VCaP (cell line): ENCODE results near the gene MAP1A.
"Not testable (repeated sequence)": the region's sequence is repeated elsewhere in the genome, so short reads cannot be mapped to it uniquely, and the experiment has no call there.

Source experiments
- H3K27ac ChIP-seq: fragments of 450-650 bp; 2 replicates; pipeline ENCODE4 v1.5.1; 2017
- TF ChIP-seq, protein P1 (sequence below): fragments of 450-650 bp; conservative IDR thresholded peaks from 2 replicates; pipeline ENCODE4 v1.5.1; 2017; ENCODE audit warnings: mild to moderate bottlenecking, moderate library complexity

The MAP1A gene

DNA sequence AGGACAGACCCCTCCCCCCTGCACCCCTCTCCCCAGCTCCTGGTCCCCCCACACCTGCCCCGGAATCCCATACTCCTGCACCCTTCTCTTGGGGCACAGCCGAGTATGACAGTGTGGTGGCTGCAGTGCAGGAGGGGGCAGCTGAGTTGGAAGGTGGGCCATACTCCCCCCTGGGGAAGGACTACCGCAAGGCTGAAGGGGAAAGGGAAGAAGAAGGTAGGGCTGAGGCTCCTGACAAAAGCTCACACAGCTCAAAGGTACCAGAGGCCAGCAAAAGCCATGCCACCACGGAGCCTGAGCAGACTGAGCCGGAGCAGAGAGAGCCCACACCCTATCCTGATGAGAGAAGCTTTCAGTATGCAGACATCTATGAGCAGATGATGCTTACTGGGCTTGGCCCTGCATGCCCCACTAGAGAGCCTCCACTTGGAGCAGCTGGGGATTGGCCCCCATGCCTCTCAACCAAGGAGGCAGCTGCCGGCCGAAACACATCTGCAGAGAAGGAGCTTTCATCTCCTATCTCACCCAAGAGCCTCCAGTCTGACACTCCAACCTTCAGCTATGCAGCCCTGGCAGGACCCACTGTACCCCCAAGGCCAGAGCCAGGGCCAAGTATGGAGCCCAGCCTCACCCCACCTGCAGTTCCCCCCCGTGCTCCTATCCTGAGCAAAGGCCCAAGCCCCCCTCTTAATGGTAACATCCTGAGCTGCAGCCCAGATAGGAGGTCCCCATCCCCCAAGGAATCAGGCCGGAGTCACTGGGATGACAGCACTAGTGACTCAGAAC lies 9.8 kb downstream of the MAP1A start:
- H3K27ac ChIP-seq, result no peak overlapping the region
- TF ChIP-seq, protein P1, sequence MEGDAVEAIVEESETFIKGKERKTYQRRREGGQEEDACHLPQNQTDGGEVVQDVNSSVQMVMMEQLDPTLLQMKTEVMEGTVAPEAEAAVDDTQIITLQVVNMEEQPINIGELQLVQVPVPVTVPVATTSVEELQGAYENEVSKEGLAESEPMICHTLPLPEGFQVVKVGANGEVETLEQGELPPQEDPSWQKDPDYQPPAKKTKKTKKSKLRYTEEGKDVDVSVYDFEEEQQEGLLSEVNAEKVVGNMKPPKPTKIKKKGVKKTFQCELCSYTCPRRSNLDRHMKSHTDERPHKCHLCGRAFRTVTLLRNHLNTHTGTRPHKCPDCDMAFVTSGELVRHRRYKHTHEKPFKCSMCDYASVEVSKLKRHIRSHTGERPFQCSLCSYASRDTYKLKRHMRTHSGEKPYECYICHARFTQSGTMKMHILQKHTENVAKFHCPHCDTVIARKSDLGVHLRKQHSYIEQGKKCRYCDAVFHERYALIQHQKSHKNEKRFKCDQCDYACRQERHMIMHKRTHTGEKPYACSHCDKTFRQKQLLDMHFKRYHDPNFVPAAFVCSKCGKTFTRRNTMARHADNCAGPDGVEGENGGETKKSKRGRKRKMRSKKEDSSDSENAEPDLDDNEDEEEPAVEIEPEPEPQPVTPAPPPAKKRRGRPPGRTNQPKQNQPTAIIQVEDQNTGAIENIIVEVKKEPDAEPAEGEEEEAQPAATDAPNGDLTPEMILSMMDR, result no peak

DNA sequence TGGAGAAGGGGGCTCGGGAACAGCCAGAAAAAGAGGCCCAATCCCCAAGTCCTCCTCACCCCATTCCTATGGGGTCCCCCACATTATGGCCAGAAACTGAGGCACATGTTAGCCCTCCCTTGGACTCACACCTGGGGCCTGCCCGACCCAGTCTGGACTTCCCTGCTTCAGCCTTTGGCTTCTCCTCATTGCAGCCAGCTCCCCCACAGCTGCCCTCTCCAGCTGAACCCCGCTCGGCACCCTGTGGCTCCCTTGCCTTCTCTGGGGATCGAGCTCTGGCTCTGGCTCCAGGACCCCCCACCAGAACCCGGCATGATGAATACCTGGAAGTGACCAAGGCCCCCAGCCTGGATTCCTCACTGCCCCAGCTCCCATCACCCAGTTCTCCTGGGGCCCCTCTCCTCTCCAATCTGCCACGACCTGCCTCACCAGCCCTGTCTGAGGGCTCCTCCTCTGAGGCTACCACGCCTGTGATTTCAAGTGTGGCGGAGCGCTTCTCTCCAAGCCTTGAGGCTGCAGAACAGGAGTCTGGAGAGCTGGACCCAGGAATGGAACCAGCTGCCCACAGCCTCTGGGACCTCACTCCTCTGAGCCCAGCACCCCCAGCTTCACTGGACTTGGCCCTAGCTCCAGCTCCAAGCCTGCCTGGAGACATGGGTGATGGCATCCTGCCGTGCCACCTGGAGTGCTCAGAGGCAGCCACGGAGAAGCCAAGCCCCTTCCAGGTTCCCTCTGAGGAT lies 10.6 kb downstream of the MAP1A start:
- no peak overlapping the region for H3K27ac ChIP-seq
- TF ChIP-seq, protein P1, result no peak

DNA sequence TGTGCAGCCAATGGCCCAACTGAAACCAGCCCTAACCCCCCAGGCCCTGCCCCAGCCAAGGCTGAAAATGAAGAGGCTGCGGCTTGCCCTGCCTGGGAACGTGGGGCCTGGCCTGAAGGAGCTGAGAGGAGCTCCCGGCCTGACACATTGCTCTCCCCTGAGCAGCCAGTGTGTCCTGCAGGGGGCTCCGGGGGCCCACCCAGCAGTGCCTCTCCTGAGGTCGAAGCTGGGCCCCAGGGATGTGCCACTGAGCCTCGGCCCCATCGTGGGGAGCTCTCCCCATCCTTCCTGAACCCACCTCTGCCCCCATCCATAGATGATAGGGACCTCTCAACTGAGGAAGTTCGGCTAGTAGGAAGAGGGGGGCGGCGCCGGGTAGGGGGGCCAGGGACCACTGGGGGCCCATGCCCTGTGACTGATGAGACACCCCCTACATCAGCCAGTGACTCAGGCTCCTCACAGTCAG lies 11.2 kb downstream of the MAP1A start:
- TF ChIP-seq, protein P1, result no peak
- H3K27ac ChIP-seq, result no peak overlapping the region

DNA sequence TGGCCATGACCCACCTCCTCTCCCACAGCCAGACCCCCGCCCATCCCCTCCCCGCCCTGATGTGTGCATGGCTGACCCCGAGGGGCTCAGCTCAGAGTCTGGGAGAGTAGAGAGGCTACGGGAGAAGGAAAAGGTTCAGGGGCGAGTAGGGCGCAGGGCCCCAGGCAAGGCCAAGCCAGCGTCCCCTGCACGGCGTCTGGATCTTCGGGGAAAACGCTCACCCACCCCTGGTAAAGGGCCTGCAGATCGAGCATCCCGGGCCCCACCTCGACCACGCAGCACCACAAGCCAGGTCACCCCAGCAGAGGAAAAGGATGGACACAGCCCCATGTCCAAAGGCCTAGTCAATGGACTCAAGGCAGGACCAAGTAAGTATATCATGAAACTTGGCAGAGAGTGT lies 11.7 kb downstream of the MAP1A start:
- TF ChIP-seq, protein P1, result no peak
- no peak overlapping the region for H3K27ac ChIP-seq

DNA sequence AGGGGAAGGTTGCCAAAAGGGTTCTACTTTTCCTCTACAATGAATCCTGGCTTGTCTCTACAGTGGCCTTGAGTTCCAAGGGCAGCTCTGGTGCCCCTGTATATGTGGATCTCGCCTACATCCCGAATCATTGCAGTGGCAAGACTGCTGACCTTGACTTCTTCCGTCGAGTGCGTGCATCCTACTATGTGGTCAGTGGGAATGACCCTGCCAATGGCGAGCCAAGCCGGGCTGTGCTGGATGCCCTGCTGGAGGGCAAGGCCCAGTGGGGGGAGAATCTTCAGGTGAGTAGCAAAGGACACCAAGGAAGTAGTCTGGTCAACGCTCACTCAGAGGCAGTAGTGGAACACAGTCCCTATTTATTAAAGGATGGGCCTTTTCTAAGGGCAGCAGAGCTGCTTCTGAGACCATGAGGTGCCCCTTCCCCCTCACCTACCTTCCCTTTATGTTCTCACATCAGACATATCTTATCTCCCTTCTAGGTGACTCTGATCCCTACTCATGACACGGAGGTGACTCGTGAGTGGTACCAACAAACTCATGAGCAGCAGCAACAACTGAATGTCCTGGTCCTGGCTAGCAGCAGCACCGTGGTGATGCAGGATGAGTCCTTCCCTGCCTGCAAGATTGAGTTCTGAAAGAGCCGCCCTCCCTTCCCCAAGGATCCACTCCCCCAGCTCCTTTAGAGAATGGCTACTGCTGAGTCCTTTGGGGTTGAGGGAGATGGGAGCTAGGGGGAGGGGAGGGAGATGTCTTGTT lies 12.4 kb downstream of the MAP1A start:
- TF ChIP-seq, protein P1, result no peak

DNA sequence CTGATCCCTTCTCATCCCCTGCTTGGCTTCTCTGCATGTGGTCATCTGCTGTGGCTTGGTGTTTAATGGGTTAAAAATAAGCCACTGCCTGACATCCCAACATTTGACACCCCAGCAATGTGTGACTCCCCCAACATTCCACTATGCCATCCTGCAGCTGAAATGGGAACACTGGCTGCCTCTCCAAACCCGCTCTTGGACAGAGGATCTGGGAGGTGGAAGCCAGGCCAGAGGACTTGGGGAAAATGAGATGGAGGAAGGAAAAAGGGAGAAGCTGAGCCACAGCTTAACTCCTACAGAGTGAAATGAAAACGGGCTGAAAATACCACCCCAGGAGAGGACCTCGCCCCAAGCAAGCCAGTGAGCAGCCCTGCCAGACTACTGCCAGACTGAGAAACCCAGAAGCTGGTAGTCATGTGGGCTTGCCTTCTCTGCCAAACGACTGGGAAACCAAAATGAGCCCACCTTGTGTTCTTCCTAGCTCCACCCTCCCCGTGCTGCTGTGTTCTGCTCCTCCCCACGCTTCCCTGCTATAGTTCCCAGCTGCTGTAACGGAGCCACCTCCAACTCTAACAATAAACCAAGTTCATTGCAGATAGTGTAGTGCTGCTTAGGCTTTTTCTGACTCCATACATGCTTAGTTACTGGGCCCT lies 13.7 kb downstream of the MAP1A start:
- TF ChIP-seq, protein P1, result no peak
- H3K27ac ChIP-seq, result no peak overlapping the region

More for the DNA sequence above, 12.4 kb downstream of the MAP1A start:
- no peak overlapping the region for H3K27ac ChIP-seq

DNA sequence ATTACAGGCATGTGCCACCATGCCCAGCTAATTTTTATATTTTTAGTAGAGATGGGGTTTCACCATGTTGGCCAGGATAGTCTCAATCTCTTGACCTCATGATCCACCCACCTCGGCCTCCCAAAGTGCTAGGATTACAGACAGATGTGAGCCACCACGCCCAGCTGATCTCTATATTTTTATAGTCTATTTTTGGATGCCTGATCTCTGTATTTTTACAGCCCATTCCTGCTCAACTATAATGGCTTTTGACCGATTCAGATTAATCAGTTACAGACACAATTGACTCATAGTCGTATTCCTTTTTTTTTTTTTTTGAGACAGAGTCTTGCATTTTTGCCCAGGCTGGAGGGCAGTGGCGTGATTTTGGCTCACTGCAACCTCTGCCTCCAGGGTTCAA lies 15.4 kb downstream of the MAP1A start:
- H3K27ac ChIP-seq, result not testable (repeated sequence)
